Stimulated activated naive CD8-positive, alpha-beta T cell treated with anti-CD3 and anti-CD28 coated beads, Interleukin-15, amount 100 ng/mL, for 72 hours (primary cell): ENCODE measurements around the gene ZNF627.
"Not testable (repeated sequence)": the region's sequence is repeated elsewhere in the genome, so short reads cannot be mapped to it uniquely, and the experiment has no call there.

Experiments used
- ATAC-seq: fragments of 150-1000 bp; cut with Tn5 transposase; 2 replicates; pipeline ENCODE4 v1.10.0; 2021; ENCODE audit warnings: mild to moderate bottlenecking, moderate library complexity
- DNase-seq, 2 donors: peaks; one replicate each; pipeline ENCODE4 v3.0.0; 2021 to 2022
- H3K27ac Mint-ChIP-seq, 2 donors: one replicate each; pipeline ENCODE4 v1.8.0; 2022; ENCODE audit warnings: mild to moderate bottlenecking in 2 of 2, mixed read lengths in 2 of 2, moderate library complexity in 2 of 2
- H3K27me3 Mint-ChIP-seq: one replicate; pipeline ENCODE4 v1.8.0; 2022; ENCODE audit warnings: mixed read lengths
- H3K4me1 Mint-ChIP-seq: one replicate; pipeline ENCODE4 v1.8.0; 2022; ENCODE audit warnings: mild to moderate bottlenecking, mixed read lengths
- H3K4me3 Mint-ChIP-seq, 2 donors: one replicate each; pipeline ENCODE4 v1.8.0; 2022; ENCODE audit warnings: mild to moderate bottlenecking in 2 of 2, mixed read lengths in 2 of 2, moderate library complexity in 1 of 2
- H3K9me3 Mint-ChIP-seq, 2 donors: one replicate each; pipeline ENCODE4 v1.8.0; 2022; ENCODE audit warnings: mixed read lengths in 2 of 2

ZNF627 gene

GRCh38 chr19:11634018-11634662 lies 36.9 kb downstream of the ZNF627 start:
- not testable (repeated sequence) for ATAC-seq, H3K27ac Mint-ChIP-seq, H3K4me1 Mint-ChIP-seq, H3K4me3 Mint-ChIP-seq, H3K27me3 Mint-ChIP-seq, DNase-seq
- peaks cover 12 to 18% of the 10 kb centered on the region in 2 donors for H3K9me3 Mint-ChIP-seq

- peak overlapping the region; percentile 85 to 89 for H3K4me3 Mint-ChIP-seq
- DNase-seq (no peak), ATAC-seq (peak; percentile 21)
- H3K27ac Mint-ChIP-seq: no peak overlapping the region
- H3K9me3 Mint-ChIP-seq: peaks cover 0 to 5% of the 10 kb centered on the region in 2 donors
- H3K27me3 Mint-ChIP-seq: peaks cover 21% of the 10 kb centered on the region
- peaks cover 5% of the 10 kb centered on the region for H3K4me1 Mint-ChIP-seq
Observed at GRCh38 chr19:11639245-11639601, 41.9 kb downstream of the ZNF627 start.

DNA sequence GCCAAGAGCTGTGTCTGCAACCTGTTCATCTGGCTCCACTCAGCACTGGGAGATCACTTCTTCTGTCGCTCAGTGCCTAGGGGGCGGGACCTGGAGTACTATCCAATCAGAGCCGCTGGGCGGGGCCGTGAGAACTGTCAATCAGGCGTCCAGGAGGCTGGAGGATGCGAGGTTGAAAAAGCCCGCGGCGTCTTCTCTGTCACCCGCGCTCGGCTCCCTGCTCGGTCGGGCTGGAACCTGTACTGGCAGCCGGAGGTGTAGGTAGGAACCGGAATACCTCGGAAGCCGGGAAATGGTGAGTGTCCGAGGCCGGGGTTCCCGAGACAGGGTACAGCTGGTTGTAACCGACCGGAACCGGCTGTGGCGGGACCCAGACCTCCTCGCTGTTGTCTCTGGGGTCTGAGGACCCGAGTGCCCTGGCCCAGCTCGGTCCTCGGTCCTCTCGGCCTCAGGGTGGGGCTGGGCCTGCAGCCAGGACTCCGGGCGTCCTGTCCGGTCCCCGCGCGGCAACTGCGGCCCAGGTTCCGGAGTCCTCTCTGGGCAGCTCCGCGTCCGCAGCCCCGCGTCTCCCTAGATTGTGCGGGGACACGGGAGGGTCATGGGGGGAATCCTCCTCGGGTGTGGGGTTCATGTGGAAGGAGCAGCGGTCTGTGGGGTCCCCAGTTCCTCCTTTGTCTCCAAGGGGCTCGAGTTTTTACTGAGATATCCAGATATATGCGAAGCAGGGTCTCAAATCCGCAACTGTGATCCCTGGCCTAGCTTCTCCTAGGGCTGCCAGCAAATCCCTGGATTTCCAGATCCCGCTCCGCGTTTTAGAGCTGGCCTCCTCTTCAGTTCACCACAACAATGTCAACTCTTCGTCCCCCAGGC lies 42.6 kb downstream of the ZNF627 start:
- H3K27ac Mint-ChIP-seq: peak overlapping the region in 1 of 2 donors; percentile 57

DNA sequence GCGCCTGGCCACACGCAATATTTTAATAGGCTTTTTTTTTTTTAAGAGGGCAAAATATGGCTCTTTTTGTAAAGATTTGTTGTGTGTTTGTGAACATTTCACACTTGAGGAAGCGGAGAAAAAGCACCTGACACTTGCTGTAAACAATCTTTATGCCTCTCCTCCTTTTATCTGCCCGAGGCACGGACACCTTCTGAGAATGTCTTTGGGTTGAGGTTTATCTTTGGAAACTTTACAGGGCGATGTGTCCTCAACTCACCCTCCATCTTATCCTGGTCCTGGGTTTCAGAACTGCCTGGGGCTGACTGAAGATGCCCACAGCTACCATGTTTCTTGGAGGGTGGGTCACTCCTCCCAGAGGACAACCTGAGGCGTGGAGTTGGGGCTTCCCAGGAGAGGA lies 44.0 kb downstream of the ZNF627 start:
- Mint-ChIP-seq H3K4me3 (peak overlapping the region in 1 of 2 donors; percentile 45), H3K4me1 (peaks cover 5% of the 10 kb centered on the region), H3K27me3 (peaks cover 21% of the 10 kb centered on the region), H3K9me3 (peaks cover 0 to 5% of the 10 kb centered on the region in 2 donors), H3K27ac (no peak overlapping the region)
- ATAC-seq: no peak
- DNase-seq: no peak

More for the DNA sequence above, 42.6 kb downstream of the ZNF627 start:
- peaks cover 21% of the 10 kb centered on the region for H3K27me3 Mint-ChIP-seq
- DNase-seq: peak; percentile 93 to 95
- peaks cover 5% of the 10 kb centered on the region for H3K4me1 Mint-ChIP-seq
- peak; percentile 100 for ATAC-seq
- H3K4me3 Mint-ChIP-seq: peak overlapping the region; percentile 85 to 89
- H3K9me3 Mint-ChIP-seq: peaks cover 0 to 5% of the 10 kb centered on the region in 2 donors

- H3K9me3 Mint-ChIP-seq: peaks cover 0 to 7% of the 10 kb centered on the region in 2 donors
- H3K27ac Mint-ChIP-seq: no peak overlapping the region
- H3K27me3 Mint-ChIP-seq: peaks cover 21% of the 10 kb centered on the region
- no peak overlapping the region for H3K4me3 Mint-ChIP-seq
- DNase-seq (no peak), ATAC-seq (no peak)
- H3K4me1 Mint-ChIP-seq: peaks cover 5% of the 10 kb centered on the region
Observed at GRCh38 chr19:11642902-11643301, 45.6 kb downstream of the ZNF627 start.

DNA sequence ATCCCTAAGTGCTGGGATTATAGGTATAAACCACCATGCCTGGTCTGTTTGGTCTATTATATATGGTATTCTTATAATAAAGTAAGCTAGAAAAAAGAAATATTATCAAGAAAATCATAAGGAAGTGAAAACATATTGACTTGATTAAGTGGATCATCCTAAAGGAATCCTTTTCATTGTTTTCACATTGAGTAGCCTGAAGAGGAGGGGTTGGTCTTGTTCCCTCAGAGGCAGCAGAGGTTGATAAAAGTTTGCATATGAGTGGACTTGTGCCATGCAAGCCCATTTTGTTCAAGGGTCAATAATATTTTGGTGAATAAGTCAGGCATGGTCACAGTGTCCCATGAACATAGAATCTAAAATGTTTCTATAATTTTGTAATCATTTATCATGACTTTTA lies 52.7 kb downstream of the ZNF627 start:
- no peak for ATAC-seq
- no peaks in the 10 kb centered on the region for H3K4me1 Mint-ChIP-seq
- peaks cover 24 to 30% of the 10 kb centered on the region in 2 donors for H3K9me3 Mint-ChIP-seq
- no peak overlapping the region for H3K27ac Mint-ChIP-seq
- no peak overlapping the region for H3K4me3 Mint-ChIP-seq
- H3K27me3 Mint-ChIP-seq: no peaks in the 10 kb centered on the region
- DNase-seq: no peak

DNA sequence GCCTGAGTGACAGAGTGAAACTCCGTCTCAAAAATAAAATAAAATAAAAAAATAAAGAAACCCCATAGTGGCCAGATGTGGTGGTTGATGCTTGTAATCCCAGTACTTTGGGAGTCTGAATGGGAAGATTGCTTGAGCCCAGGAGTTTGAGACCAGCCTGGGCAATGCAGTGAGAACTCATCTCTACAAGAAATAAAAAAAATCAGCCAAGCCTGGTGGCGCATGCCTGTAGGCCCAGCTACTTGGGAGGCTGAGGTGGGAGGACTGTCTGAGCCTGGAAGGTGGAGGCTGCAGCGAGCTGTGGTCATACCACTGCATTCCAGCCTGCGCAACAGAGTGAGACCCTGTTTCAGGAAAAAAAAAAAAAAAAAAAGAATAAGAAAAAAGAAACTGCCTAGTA lies 53.8 kb downstream of the ZNF627 start:
- ATAC-seq: no peak
- DNase-seq: no peak
- Mint-ChIP-seq H3K9me3 (peaks cover 24 to 30% of the 10 kb centered on the region in 2 donors), H3K27me3 (no peaks in the 10 kb centered on the region), H3K4me3 (no peak overlapping the region), H3K27ac (no peak overlapping the region), H3K4me1 (no peaks in the 10 kb centered on the region)

DNA sequence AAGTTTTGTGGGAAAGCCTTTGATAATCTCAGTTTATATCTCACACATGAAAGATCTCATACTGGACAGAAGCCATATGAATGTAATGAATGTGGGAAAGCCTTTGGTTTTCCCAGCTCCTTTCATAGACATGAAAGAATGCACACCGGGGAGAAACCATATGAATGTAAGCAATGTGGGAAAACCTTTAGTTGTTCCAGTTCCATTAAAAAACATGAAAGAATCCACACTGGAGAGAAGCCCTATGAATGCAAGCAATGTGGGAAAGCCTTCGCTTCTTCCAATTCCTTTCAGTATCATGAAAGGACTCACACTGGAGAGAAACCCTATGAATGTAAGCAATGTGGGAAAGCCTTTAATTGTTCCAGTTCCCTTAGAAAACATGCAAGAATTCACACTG lies 54.8 kb downstream of the ZNF627 start:
- Mint-ChIP-seq H3K27ac (no peak overlapping the region), H3K27me3 (no peaks in the 10 kb centered on the region), H3K4me1 (no peaks in the 10 kb centered on the region), H3K9me3 (peaks cover 24 to 30% of the 10 kb centered on the region in 2 donors), H3K4me3 (no peak overlapping the region)
- no peak for DNase-seq
- no peak for ATAC-seq

GRCh38 chr19:11652492-11652891 lies 55.2 kb downstream of the ZNF627 start:
- no peak overlapping the region for H3K27ac Mint-ChIP-seq
- H3K27me3 Mint-ChIP-seq: no peaks in the 10 kb centered on the region
- H3K4me1 Mint-ChIP-seq: no peaks in the 10 kb centered on the region
- H3K9me3 Mint-ChIP-seq: peaks cover 24 to 30% of the 10 kb centered on the region in 2 donors
- no peak for DNase-seq
- H3K4me3 Mint-ChIP-seq: no peak overlapping the region
- ATAC-seq: no peak

DNA sequence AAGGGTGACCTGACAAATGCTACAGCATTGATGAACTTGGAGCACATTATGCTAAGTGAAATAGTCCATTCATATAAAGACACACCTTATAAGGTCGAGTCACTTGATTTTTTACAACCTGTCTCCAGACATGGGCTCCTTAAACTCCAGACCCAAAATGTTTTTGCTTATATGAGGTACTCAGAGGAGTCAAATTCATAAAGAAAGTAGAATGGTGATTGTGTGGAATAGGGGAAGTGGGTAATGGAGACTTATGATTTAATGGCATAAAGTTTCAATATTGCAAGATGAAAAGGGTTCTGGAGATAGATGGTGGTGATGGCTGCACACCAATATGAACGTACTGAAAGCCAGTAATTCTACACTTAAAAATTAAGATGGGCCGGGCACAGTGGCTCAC lies 59.3 kb downstream of the ZNF627 start:
- DNase-seq (no peak), ATAC-seq (no peak)
- Mint-ChIP-seq H3K27me3 (no peaks in the 10 kb centered on the region), H3K9me3 (peaks cover 21 to 22% of the 10 kb centered on the region in 2 donors), H3K4me1 (no peaks in the 10 kb centered on the region), H3K4me3 (no peak overlapping the region), H3K27ac (peak overlapping the region in 1 of 2 donors; percentile 15)

DNA sequence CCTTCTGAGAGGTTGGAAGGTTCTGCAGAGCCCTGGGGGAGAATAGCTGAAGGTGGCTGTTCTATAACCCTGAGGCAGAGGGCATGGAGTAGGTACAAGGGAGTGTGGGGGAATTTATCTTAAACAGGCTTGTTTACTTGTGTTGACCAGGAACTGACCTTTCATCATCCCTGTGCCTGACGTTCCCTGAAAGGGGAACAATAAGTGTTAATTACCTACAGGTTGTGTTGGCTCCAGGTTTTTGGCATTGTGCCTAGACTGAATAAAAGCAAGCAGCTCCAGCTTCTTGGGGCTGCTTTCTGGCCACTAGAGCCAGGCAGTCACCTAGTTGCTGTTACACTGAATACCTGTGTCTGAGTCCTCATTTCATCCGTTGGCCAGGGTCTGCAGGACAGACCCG lies 60.0 kb downstream of the ZNF627 start:
- Mint-ChIP-seq H3K27me3 (no peaks in the 10 kb centered on the region), H3K4me3 (no peak overlapping the region), H3K4me1 (no peaks in the 10 kb centered on the region), H3K27ac (no peak overlapping the region), H3K9me3 (peaks cover 14 to 15% of the 10 kb centered on the region in 2 donors)
- ATAC-seq (no peak), DNase-seq (no peak)

DNA sequence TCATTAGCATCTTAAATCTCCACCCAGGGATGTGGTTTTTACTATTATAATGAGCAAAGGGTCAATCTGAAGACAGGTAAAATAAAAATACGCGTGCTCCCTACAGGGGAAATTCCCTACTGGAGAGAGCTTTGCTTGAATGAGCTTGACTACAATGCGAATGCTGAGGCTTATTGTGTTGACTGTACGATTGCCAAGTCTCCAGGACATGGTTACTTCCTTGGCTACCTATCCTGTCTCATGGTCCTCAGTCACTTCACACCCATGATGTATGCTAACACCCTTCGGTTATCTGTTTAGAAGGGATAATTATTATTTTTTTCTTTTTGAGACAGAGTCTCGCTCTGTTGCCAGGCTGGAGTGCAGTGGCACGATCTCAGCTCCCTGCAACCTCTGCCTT lies 61.7 kb downstream of the ZNF627 start:
- ATAC-seq (no peak), DNase-seq (no peak)
- Mint-ChIP-seq H3K4me3 (no peak overlapping the region), H3K27ac (no peak overlapping the region), H3K4me1 (no peaks in the 10 kb centered on the region), H3K27me3 (no peaks in the 10 kb centered on the region), H3K9me3 (peaks cover 0 to 2% of the 10 kb centered on the region in 2 donors)

DNA sequence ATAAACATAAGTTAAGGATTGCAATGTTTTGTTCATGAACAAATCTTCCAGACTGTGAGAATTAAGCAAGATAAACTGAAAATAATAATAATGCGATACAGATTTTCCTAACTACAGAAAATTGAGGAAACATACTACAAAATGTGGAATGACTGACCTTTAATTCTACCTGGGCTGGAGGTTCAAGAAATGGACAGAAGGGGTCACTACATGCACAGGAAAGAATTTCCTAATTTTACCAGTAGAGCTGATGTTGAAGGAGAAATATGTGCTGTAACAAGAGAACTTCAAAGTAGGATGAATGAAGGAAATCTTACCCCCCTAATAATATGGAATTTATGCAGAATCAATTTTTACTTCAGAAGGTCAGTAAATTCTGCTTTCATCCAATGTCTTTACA lies 62.3 kb downstream of the ZNF627 start:
- Mint-ChIP-seq H3K9me3 (no peaks in the 10 kb centered on the region), H3K4me3 (no peak overlapping the region), H3K27ac (no peak overlapping the region), H3K27me3 (no peaks in the 10 kb centered on the region), H3K4me1 (no peaks in the 10 kb centered on the region)
- DNase-seq (no peak), ATAC-seq (no peak)

DNA sequence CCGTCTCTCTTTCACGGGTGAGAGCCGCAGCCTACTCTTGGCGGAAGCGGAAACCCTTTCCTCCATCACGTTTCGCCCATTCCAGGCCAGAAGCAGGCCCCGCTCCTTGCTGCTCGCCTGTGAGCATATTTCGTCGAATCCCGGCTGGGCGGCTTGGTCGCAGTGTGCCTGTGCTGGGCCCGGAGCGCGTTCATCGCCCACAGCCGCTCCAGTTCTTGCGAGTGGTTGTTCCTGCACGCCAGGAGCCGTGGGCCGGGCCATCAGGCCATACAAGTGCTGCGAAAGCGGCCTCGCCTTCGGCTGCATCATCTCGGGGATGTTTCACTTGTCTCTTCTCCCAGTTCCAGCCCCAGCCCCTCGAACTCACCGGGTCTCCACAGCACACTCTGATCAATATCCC lies 65.0 kb downstream of the ZNF627 start:
- no peak for ATAC-seq
- Mint-ChIP-seq H3K4me1 (no peaks in the 10 kb centered on the region), H3K27me3 (no peaks in the 10 kb centered on the region)

GRCh38 chr19:11663181-11663591 lies 65.9 kb downstream of the ZNF627 start:
- no peaks in the 10 kb centered on the region for H3K9me3 Mint-ChIP-seq
- H3K4me1 Mint-ChIP-seq: no peaks in the 10 kb centered on the region
- no peaks in the 10 kb centered on the region for H3K27me3 Mint-ChIP-seq
- H3K27ac Mint-ChIP-seq: no peak overlapping the region
- no peak for DNase-seq
- no peak overlapping the region for H3K4me3 Mint-ChIP-seq
- ATAC-seq: no peak

More for the DNA sequence above, 65.0 kb downstream of the ZNF627 start:
- Mint-ChIP-seq H3K9me3 (no peaks in the 10 kb centered on the region), H3K4me3 (no peak overlapping the region), H3K27ac (no peak overlapping the region)
- DNase-seq: no peak
